ENCODE results near the gene COPS9.

The COPS9 gene

GRCh38 chr2:240172071-240172895, 36.2 kb upstream of the COPS9 start:
- Histone ChIP-seq H3K4me3 (ENCODE audit: low read length) (no peak overlapping the region), H3K27me3 (ENCODE audit: control insufficient read depth, insufficient read depth, low read length) (peaks cover 63% of the 10 kb centered on the region), H3K9me3 (replicated peaks; ENCODE audit: low read length) (no peaks in the 10 kb centered on the region), H3K4me1 (ENCODE audit: control insufficient read depth, insufficient read depth, low read length) (no peaks in the 10 kb centered on the region), H3K4me2 (ENCODE audit: low read length) (no peak overlapping the region), H3K9ac (ENCODE audit: low read depth, low read length) (no peak overlapping the region), H3K36me3 (ENCODE audit: insufficient read depth, low read length) (no peaks in the 10 kb centered on the region)

DNA sequence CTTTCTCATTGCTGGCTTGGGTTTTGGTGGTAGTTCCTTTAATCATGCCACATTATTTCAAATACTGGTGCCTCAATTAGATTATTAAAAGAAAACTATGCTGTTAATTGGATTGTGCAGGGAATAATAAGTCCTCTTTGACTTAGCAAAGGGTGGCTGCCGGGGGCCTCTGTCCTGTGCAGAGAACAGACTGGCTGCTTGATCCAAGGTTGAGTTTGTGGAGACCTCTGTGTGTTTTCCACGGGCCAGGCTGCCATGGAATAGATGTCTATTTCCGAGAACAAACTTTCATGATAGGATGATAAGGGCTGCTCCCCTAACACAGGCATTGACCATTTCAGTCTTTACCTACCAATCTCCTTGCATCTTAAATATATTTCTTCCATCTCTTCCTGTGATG, 34.8 kb upstream of the COPS9 start:
- Histone ChIP-seq H3K9me3 (replicated peaks; ENCODE audit: low read length) (no peaks in the 10 kb centered on the region), H3K27me3 (ENCODE audit: control insufficient read depth, insufficient read depth, low read length) (peaks cover 51% of the 10 kb centered on the region), H3K4me3 (ENCODE audit: low read length) (no peak overlapping the region), H3K36me3 (ENCODE audit: insufficient read depth, low read length) (no peaks in the 10 kb centered on the region), H3K4me1 (ENCODE audit: control insufficient read depth, insufficient read depth, low read length) (no peaks in the 10 kb centered on the region), H3K9ac (ENCODE audit: low read depth, low read length) (no peak overlapping the region), H3K4me2 (ENCODE audit: low read length) (no peak overlapping the region)

DNA sequence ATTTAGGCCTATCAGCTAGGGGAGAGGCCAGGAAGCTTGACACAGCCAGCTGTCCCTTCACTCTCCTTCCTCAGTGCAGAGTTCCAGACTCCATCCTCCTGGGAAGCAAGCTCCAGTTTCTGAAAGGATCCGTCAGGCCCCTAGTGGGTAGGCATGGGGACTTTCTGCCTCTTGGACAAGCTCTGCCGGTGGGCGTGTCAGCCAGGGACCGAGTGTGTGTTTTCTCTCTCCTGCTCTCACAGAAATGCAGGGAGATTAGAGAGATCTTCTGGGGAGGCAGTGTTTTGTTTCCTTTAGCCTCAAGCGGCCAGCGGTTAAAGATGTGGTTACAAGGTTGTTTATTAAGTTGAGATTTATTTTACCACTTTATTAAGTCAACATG, 34.2 kb upstream of the COPS9 start:
- H3K4me1 ChIP-seq (ENCODE audit: control insufficient read depth, insufficient read depth, low read length): no peaks in the 10 kb centered on the region
- peaks cover 47% of the 10 kb centered on the region for H3K27me3 ChIP-seq (ENCODE audit: control insufficient read depth, insufficient read depth, low read length)
- no peaks in the 10 kb centered on the region for H3K9me3 ChIP-seq (replicated peaks; ENCODE audit: low read length)
- H3K4me3 ChIP-seq (ENCODE audit: low read length): no peak overlapping the region
- H3K4me2 ChIP-seq (ENCODE audit: low read length): no peak overlapping the region
- no peak overlapping the region for H3K9ac ChIP-seq (ENCODE audit: low read depth, low read length)
- H3K36me3 ChIP-seq (ENCODE audit: insufficient read depth, low read length): no peaks in the 10 kb centered on the region

GRCh38 chr2:240169486-240170353, 33.6 kb upstream of the COPS9 start:
- H3K4me1 ChIP-seq (ENCODE audit: control insufficient read depth, insufficient read depth, low read length): no peaks in the 10 kb centered on the region
- H3K9me3 ChIP-seq (replicated peaks; ENCODE audit: low read length): no peaks in the 10 kb centered on the region
- H3K4me2 ChIP-seq (ENCODE audit: low read length): no peak overlapping the region
- no peaks in the 10 kb centered on the region for H3K36me3 ChIP-seq (ENCODE audit: insufficient read depth, low read length)
- H3K4me3 ChIP-seq (ENCODE audit: low read length): no peak overlapping the region
- H3K9ac ChIP-seq (ENCODE audit: low read depth, low read length): no peak overlapping the region
- H3K27me3 ChIP-seq (ENCODE audit: control insufficient read depth, insufficient read depth, low read length): peaks cover 41% of the 10 kb centered on the region

DNA sequence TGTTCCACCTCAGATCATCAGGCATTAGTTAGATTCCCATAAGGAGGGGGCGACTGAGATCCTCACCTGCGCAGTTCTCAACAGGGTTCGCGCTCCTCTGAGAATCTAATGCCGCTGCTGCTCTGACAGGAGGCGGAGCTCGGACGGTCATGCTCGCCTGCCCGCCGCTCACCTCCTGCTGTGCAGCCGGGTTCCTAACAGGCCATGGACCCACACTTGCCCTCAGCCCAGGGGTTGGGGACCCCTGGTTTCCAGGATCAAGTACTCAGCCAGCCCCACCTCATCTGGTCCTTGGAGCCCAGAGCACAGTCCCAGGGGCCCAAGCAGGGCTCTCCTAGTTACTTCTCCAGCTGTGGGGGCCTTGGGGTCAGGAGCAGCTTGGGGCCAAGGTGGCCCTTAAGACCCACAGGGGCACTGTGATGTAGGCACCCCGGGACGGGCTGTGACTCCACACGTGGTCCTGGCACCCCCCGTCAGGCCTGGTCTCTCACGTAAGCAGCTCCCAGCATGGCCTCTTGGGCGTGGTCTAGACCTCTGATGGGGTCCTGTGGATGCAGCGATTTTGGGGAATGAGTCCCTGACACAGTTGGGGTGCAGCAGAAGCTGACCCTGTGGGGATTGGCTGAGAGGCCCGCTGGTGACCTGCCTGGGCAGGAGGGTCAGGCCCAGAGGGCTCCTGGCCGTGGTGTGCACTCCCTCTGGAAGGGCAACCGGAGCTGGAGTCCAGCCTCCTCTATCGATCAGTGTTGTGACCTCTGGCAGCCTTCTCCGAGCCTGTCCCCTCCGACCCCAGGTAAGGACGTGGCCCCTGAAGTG, 32.6 kb upstream of the COPS9 start:
- no peak overlapping the region for H3K4me3 ChIP-seq (ENCODE audit: low read length)
- peaks cover 31% of the 10 kb centered on the region for H3K27me3 ChIP-seq (ENCODE audit: control insufficient read depth, insufficient read depth, low read length)
- H3K4me1 ChIP-seq (ENCODE audit: control insufficient read depth, insufficient read depth, low read length): no peaks in the 10 kb centered on the region
- no peaks in the 10 kb centered on the region for H3K36me3 ChIP-seq (ENCODE audit: insufficient read depth, low read length)
- no peaks in the 10 kb centered on the region for H3K9me3 ChIP-seq (replicated peaks; ENCODE audit: low read length)
- no peak overlapping the region for H3K4me2 ChIP-seq (ENCODE audit: low read length)
- H3K9ac ChIP-seq (ENCODE audit: low read depth, low read length): no peak overlapping the region

- Histone ChIP-seq H3K9me3 (replicated peaks; ENCODE audit: low read length) (no peaks in the 10 kb centered on the region), H3K27me3 (ENCODE audit: control insufficient read depth, insufficient read depth, low read length) (peaks cover 29% of the 10 kb centered on the region)
These were observed 31.9 kb upstream of the COPS9 start for GRCh38 chr2:240168041-240168440.

GRCh38 chr2:240167588-240167880, 31.4 kb upstream of the COPS9 start:
- no peaks in the 10 kb centered on the region for H3K4me1 ChIP-seq (ENCODE audit: control insufficient read depth, insufficient read depth, low read length)
- H3K27me3 ChIP-seq (ENCODE audit: control insufficient read depth, insufficient read depth, low read length): peaks cover 23% of the 10 kb centered on the region
- H3K4me3 ChIP-seq (ENCODE audit: low read length): no peak overlapping the region

More at GRCh38 chr2:240168041-240168440, 31.9 kb upstream of the COPS9 start:
- no peaks in the 10 kb centered on the region for H3K36me3 ChIP-seq (ENCODE audit: insufficient read depth, low read length)
- H3K4me2 ChIP-seq (ENCODE audit: low read length): no peak overlapping the region
- no peak overlapping the region for H3K4me3 ChIP-seq (ENCODE audit: low read length)
- no peak overlapping the region for H3K9ac ChIP-seq (ENCODE audit: low read depth, low read length)
- H3K4me1 ChIP-seq (ENCODE audit: control insufficient read depth, insufficient read depth, low read length): no peaks in the 10 kb centered on the region

GRCh38 chr2:240166761-240167587, 30.9 kb upstream of the COPS9 start:
- H3K4me1 ChIP-seq (ENCODE audit: control insufficient read depth, insufficient read depth, low read length): no peaks in the 10 kb centered on the region
- no peaks in the 10 kb centered on the region for H3K9me3 ChIP-seq (replicated peaks; ENCODE audit: low read length)
- no peak overlapping the region for H3K4me3 ChIP-seq (ENCODE audit: low read length)
- no peak overlapping the region for H3K4me2 ChIP-seq (ENCODE audit: low read length)
- peaks cover 18% of the 10 kb centered on the region for H3K27me3 ChIP-seq (ENCODE audit: control insufficient read depth, insufficient read depth, low read length)
- no peak overlapping the region for H3K9ac ChIP-seq (ENCODE audit: low read depth, low read length)
- H3K36me3 ChIP-seq (ENCODE audit: insufficient read depth, low read length): no peaks in the 10 kb centered on the region

More at GRCh38 chr2:240167588-240167880, 31.4 kb upstream of the COPS9 start:
- H3K36me3 ChIP-seq (ENCODE audit: insufficient read depth, low read length): no peaks in the 10 kb centered on the region
- H3K9ac ChIP-seq (ENCODE audit: low read depth, low read length): no peak overlapping the region
- H3K4me2 ChIP-seq (ENCODE audit: low read length): no peak overlapping the region
- no peaks in the 10 kb centered on the region for H3K9me3 ChIP-seq (replicated peaks; ENCODE audit: low read length)

DNA sequence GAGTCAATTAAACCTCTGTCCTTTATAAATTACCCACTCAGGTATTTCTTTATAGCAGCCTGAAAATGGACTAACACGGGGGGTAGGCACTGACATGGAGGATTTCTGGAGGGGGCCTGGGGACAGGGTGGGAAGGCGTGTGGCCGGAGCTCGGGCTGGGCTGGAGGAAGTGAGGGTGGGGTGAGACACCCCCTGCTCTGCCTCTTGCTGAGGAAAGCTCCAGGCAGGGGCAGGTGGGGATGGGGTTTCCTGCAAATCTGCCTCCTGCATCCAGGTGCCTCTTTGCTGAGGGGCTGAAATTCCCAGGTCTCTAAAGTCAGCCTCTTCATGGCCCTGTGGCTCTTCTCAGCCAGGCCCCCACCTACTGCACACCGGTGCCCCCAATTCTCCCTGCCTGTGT, 30.1 kb upstream of the COPS9 start:
- Histone ChIP-seq H3K9me3 (replicated peaks; ENCODE audit: low read length) (no peaks in the 10 kb centered on the region), H3K27me3 (ENCODE audit: control insufficient read depth, insufficient read depth, low read length) (peaks cover 14% of the 10 kb centered on the region), H3K4me3 (ENCODE audit: low read length) (no peak overlapping the region), H3K4me1 (ENCODE audit: control insufficient read depth, insufficient read depth, low read length) (no peaks in the 10 kb centered on the region), H3K9ac (ENCODE audit: low read depth, low read length) (no peak overlapping the region), H3K4me2 (ENCODE audit: low read length) (no peak overlapping the region), H3K36me3 (ENCODE audit: insufficient read depth, low read length) (no peaks in the 10 kb centered on the region)

DNA sequence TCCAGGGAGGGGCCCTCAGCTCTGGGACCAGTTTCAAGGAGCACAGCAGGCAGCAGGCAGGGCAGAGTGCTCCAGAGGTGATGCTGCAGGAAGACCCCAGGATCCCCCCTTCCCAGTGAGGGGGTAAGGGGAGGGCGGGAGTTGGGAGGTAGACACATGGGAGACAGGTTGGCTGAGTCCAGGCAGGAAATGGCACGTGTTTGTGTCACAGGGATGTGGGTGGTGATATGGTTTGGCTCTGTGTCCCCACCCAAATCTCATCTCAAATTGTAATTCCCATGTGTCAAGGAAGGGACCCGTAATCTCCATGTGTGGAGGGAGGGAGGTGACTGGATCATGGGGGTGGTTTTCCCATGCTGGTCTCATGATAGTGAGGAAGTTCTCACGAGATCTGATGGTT, 29.6 kb upstream of the COPS9 start:
- Histone ChIP-seq H3K4me2 (ENCODE audit: low read length) (no peak overlapping the region), H3K4me3 (ENCODE audit: low read length) (no peak overlapping the region), H3K9ac (ENCODE audit: low read depth, low read length) (no peak overlapping the region), H3K27me3 (ENCODE audit: control insufficient read depth, insufficient read depth, low read length) (peaks cover 9% of the 10 kb centered on the region), H3K9me3 (replicated peaks; ENCODE audit: low read length) (no peaks in the 10 kb centered on the region), H3K4me1 (ENCODE audit: control insufficient read depth, insufficient read depth, low read length) (no peaks in the 10 kb centered on the region), H3K36me3 (ENCODE audit: insufficient read depth, low read length) (no peaks in the 10 kb centered on the region)
